MCF 10A (cell line): ENCODE data around the gene WDFY4. TPM values are rescaled to one million over a fixed set of nuclear protein-coding genes. Genes with fewer than 3 reads are reported as not detected.

ENCODE experiments used
- BruUV-seq: library from RNA; stranded (reverse); fragments of 400-500 nt; replicated peaks from 2 replicates; lab custom pipeline; 2021; lab: Mats Ljungman, UMichigan
- CTCF ChIA-PET: fragments of 300-600 bp; sonication (Branson Sonifier 250); formaldehyde crosslinking; extraction: SDS; loops from one replicate; lab custom pipeline; 2021; ENCODE audit warnings: antibody characterized with exemption, inconsistent platforms; lab: Yijun Ruan, JAX
- POLR2A ChIA-PET: fragments of 300-600, 350-650 bp; sonication (Branson Sonifier 250); formaldehyde crosslinking; extraction: SDS; loops from one replicate; lab custom pipeline; 2020; ENCODE audit warnings: antibody characterized with exemption, inconsistent platforms; lab: Yijun Ruan, JAX
- DNase-seq: peaks from one replicate; pipeline ENCODE4 v3.0.0-alpha.2; 2018; ENCODE audit not compliant: unreplicated experiment
- H3K27ac Mint-ChIP-seq: one replicate; pipeline ENCODE4 v1.8.0; 2022; ENCODE audit warnings: mild to moderate bottlenecking, low read depth, mixed read lengths; ENCODE audit not compliant: unreplicated experiment
- H3K27me3 Mint-ChIP-seq: one replicate; pipeline ENCODE4 v1.8.0; 2022; ENCODE audit warnings: mixed read lengths; ENCODE audit not compliant: insufficient read depth, unreplicated experiment
- H3K36me3 Mint-ChIP-seq: one replicate; pipeline ENCODE4 v1.8.0; 2022; ENCODE audit warnings: mild to moderate bottlenecking, moderate library complexity, mixed read lengths; ENCODE audit not compliant: insufficient read depth, unreplicated experiment
- H3K4me1 Mint-ChIP-seq: one replicate; pipeline ENCODE4 v1.8.0; 2022; ENCODE audit warnings: mixed read lengths; ENCODE audit not compliant: insufficient read depth, unreplicated experiment
- H3K4me3 Mint-ChIP-seq: one replicate; pipeline ENCODE4 v1.8.0; 2022; ENCODE audit warnings: mild to moderate bottlenecking, moderate library complexity, mixed read lengths; ENCODE audit not compliant: unreplicated experiment
- H3K9me3 Mint-ChIP-seq: one replicate; pipeline ENCODE4 v1.8.0; 2022; ENCODE audit warnings: mixed read lengths; ENCODE audit not compliant: unreplicated experiment
- CTCF ChIP-seq: fragments of 200-600 bp; IDR thresholded peaks from one replicate; pipeline ENCODE4 v1.8.0; 2022; ENCODE audit warnings: antibody characterized with exemption, mild to moderate bottlenecking; ENCODE audit not compliant: unreplicated experiment
- intact Hi-C: fragments of 100-400 bp; cut with micrococcal nuclease; formaldehyde crosslinking; loops from 2 replicates; pipeline ENCODE4 v1.14.1; 2022
- total RNA-seq: library from RNA; stranded (reverse); gene quantifications from 2 replicates; pipeline ENCODE4 v1.2.3, GENCODE V29; 2022

Gene WDFY4
- total RNA-seq, 1 experiment from 2014 or later, result not detected

- CTCF ChIA-PET, result interaction anchor here (0.6 kb wide), 2 partner anchors 110 to 392 kb away, joined by 4 read pairs; no protein-coding TSS in a partner anchor
- DNase-seq, result no peak
- peaks cover 19% of the 10 kb centered on the region for H3K27me3 Mint-ChIP-seq
- TF ChIP-seq CTCF, result no peak
- POLR2A ChIA-PET, result no interaction called here
- no peaks in the 10 kb centered on the region for H3K36me3 Mint-ChIP-seq
- no peaks in the 10 kb centered on the region for H3K4me1 Mint-ChIP-seq
- no peaks in the 10 kb centered on the region for H3K9me3 Mint-ChIP-seq
- BruUV-seq, result no TSS peak
- H3K4me3 Mint-ChIP-seq, result no peak overlapping the region
- H3K27ac Mint-ChIP-seq, result no peak overlapping the region
- intact Hi-C loops, result no loop called here
Measured at GRCh38 chr10:48765527-48765926, 80.9 kb downstream of the WDFY4 start.

DNA sequence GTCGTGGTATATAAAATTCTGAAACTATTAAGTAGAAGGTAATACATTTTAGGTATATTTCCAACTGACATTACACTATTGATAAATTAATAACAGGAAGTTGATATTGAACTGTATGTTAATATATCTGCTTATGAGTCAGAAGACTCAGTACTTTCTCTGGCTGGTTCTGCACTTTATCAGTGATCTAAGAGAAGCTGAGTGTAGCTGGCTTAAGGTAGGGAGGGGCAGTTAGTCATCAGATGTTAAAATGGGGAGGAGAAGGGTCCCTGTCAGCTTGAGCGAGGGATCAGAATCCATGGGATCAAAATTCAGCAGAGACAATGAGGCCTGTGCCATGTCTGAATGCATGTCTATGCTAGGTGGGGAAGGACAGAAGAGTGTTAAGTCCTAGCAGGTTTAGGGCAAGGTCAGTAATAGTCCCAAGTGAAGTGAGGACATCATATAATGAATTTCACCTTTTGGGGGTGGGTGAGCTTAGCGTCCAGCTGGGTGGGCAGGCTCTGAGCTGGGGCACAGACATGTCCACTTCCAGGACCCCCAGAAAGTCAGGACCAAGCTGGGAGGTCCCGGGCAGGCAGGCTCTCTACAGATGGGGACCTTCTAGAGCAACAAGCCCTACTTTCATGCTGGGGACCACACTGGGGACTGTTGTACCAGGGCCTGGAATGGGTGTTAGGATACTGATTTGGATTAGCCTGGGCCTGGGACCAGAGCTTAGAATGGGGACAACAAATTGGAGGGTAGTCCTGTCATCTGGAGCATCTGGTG is 82.9 kb downstream of the WDFY4 start:
- no TSS peak for BruUV-seq

GRCh38 chr10:48768144-48768766 is 83.6 kb downstream of the WDFY4 start:
- Mint-ChIP-seq H3K4me3 (no peak overlapping the region), H3K36me3 (no peaks in the 10 kb centered on the region), H3K27me3 (no peaks in the 10 kb centered on the region), H3K4me1 (no peaks in the 10 kb centered on the region), H3K27ac (no peak overlapping the region), H3K9me3 (no peaks in the 10 kb centered on the region)
- POLR2A ChIA-PET, result interaction anchor here (0.6 to 1.0 kb wide), 4 partner anchors 35 to 622 kb away, joined by 3 read pairs; no protein-coding TSS in a partner anchor
- no peak for DNase-seq
- CTCF ChIA-PET, result interaction anchor here (0.6 to 0.9 kb wide), 2 partner anchors 15 to 400 kb away, joined by 3 read pairs; no protein-coding TSS in a partner anchor
- BruUV-seq, result no TSS peak
- TF ChIP-seq CTCF, result no peak
- intact Hi-C loops, result no loop called here

More for the DNA sequence above, 82.9 kb downstream of the WDFY4 start:
- Mint-ChIP-seq H3K36me3 (no peaks in the 10 kb centered on the region), H3K27me3 (no peaks in the 10 kb centered on the region), H3K9me3 (no peaks in the 10 kb centered on the region), H3K4me1 (no peaks in the 10 kb centered on the region), H3K4me3 (no peak overlapping the region), H3K27ac (no peak overlapping the region)
- no peak for DNase-seq
- CTCF ChIA-PET, result interaction anchor here (0.6 to 1.3 kb wide), 2 partner anchors 12 to 399 kb away, joined by 3 to 4 read pairs; no protein-coding TSS in a partner anchor
- POLR2A ChIA-PET, result no interaction called here
- intact Hi-C loops, result no loop called here
- no peak for TF ChIP-seq CTCF

DNA sequence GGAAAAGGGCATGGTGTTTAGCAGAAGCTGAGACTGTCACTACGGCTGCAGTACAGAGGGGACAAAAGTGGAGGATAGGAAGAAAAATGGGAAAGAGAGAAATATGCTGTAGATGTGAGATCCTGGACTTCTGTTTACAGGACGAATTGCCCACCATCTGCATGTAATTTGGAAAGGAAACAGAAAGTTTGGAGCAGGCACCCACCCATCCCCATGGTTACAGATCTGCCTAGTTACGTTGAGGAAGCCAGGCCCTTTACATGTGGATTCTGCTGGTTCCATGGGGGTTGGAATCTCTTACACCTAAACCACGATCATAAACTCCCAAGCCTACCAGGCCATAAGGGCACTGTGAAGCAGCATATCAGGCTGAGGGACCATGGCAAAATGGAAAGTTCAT is 84.3 kb downstream of the WDFY4 start:
- Mint-ChIP-seq H3K27ac (no peak overlapping the region), H3K27me3 (no peaks in the 10 kb centered on the region), H3K4me1 (no peaks in the 10 kb centered on the region), H3K4me3 (no peak overlapping the region), H3K36me3 (no peaks in the 10 kb centered on the region), H3K9me3 (no peaks in the 10 kb centered on the region)
- DNase-seq, result no peak
- ChIA-PET POLR2A (interaction anchor here (0.6 to 1.0 kb wide), 4 partner anchors 35 to 622 kb away, joined by 3 read pairs; no protein-coding TSS in a partner anchor), CTCF (interaction anchor here (0.9 kb wide), 1 partner anchor 14 kb away, joined by 3 read pairs; no protein-coding TSS in a partner anchor)
- intact Hi-C loops, result no loop called here
- no peak for TF ChIP-seq CTCF
- no TSS peak for BruUV-seq
